DMS 273 (cell line): ENCODE measurements around the gene SACS.

Source experiments
- DNase-seq: peaks from one replicate; lab custom pipeline; 2025; ENCODE audit not compliant: unreplicated experiment; lab: John Stamatoyannopoulos, UW

The SACS gene

GRCh38 chr13:23365652-23366051 lies 67.8 kb downstream of the SACS start:
- no peak for DNase-seq

DNA sequence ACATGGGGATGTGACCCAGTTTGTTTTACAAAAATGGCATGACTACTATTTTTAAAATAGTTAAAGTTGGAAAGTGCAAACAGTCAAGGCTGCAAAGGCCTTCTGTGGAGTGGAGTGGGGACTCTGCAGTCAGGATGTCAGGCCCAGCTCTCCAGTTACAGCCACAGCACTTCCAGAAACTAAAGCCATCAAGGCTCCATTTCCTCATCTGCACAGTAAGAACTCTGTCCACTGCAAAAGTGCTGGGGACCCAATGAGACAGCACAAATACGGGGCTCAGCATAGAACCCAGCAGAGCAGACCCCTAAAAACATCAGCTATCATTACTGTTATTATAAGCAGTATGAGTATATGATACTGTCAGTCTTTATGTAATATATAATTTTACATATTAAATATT lies 73.6 kb downstream of the SACS start:
- no peak for DNase-seq

- DNase-seq = no peak
These were observed 76.2 kb downstream of the SACS start for GRCh38 chr13:23357349-23357748.

GRCh38 chr13:23356368-23356767 lies 77.1 kb downstream of the SACS start:
- DNase-seq = no peak

DNA sequence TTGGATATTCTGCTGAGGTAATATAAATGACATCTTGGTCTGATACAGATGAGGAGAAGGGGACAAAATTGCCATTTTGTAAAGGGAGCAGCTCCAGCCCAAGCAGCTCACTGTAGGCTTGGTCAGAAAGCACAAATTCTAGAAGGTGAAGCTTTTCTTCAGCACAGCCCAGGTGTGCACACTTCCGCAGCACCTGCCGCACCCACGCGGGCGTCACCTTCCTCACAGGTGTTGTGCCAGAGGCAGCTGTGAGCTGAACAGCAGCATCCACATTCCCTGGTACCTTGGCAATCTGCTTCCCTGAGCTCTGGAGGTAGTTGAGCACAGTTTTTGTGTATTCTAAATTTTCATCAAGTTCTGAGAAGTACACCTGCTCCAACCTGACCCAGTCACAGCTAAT lies 79.0 kb downstream of the SACS start:
- DNase-seq = no peak

DNA sequence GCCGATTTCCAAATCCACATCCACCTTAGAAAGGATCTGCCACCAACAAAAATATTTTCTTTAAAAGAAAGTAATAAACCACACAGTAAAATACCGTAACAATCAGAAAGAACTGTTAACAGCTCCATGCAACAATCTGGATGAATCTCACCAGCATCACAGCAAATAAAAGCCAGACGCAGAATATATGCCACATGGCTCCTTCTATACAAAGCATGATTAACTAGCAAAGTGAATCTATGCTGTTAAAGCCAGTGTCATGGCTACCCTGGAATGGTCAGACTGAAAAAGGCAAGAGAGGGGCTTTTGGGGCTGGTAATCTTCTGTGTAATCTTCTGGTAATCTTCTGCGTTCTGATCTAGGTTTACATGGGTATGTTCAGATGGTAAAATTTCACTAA lies 81.3 kb downstream of the SACS start:
- DNase-seq = no peak

GRCh38 chr13:23350009-23350408 lies 83.5 kb downstream of the SACS start:
- no peak for DNase-seq

DNA sequence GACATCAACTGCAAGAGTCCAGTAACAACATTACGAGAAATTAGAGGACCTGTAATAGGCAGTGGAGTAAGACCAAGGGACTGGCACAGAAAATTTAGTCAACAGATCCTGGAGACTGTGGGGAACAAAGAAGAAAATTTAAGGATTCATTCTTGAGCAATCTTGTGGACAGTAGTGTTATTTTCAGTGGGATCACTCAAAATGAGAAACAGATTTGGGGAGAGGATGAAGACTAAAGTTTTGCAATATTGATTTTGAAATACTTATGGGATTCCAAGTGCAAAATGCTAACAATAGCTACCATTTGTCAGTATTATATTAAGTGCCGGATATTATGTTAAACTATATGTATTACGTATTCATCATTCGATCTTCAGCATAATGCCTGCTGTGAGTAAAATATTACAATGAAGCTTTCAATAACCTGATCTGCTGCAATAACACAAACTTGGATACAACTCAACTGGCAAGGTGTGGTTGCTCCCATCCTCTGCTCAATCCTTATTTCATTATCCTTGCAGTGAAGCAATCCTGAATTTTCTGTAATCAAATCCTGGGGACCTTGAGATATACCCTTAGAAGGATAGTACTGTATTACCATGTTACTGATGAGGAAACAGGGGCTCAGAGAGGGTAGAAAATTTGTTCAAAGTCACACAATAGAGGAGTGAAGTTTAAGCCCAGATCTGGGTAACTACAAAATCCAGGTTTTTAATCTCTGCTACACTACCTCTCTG lies 84.2 kb downstream of the SACS start:
- no peak for DNase-seq

DNA sequence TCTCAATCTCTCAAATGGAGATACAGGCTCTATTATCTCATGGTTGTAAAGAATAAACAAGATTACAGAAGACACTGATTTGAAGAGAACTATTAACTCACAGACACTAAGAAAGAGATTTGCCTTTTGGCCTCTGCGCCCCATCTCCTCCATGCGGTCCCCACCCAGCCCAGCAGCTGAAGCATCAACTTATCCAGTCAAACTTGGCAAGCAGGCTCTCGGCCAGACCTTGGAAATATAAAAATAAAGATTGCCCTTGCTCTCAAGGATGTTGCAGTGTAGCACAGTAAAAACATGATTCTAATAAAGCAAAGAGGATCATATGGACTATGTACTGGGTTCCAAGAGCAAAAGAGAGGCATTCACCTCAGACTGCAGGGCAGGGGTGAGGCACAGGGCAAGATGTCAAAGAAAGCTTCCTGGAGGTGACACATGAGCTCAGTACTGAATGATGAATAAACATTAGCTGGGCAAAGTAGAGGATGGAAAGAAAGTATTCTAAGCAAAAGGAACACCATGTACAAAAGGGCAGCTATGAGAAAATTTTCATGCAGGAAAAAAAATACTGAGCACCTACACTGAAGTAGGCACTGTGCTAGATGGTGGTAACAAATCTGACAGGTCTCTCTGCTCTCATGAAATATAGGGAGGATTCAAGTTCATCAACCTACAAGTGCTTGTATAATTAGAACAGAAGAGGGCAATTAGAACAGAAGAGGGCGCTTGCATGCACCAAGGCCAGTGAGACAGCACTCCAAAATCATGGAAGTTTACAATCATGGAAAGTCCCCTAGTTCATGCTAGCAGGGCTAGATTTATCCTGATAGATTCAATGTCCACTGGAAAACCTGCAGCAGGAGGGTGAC lies 85.0 kb downstream of the SACS start:
- DNase-seq = no peak

DNA sequence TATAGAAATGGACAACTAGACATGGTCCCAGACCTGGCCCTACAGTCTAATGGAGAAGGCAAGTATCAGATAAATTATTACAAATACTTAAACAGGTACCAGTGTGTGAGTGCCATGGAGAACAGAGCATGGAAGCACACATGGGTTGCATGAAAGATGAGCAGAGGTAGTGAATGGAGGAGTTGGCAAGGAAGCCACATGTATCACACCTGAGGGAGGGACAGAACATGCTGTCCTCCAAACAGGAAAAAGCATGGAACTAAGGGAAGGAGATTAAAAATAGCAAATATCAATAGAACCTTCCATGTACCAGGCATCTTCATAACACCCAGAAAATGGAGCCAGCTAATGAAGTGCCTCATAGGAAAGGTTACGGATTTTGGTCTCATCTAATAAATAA lies 85.9 kb downstream of the SACS start:
- DNase-seq = no peak

GRCh38 chr13:23344931-23345595 lies 88.4 kb downstream of the SACS start:
- DNase-seq = no peak

GRCh38 chr13:23339225-23339624 lies 94.3 kb downstream of the SACS start:
- no peak for DNase-seq

- no peak for DNase-seq
These were observed 103.1 kb downstream of the SACS start for GRCh38 chr13:23330356-23330755.

DNA sequence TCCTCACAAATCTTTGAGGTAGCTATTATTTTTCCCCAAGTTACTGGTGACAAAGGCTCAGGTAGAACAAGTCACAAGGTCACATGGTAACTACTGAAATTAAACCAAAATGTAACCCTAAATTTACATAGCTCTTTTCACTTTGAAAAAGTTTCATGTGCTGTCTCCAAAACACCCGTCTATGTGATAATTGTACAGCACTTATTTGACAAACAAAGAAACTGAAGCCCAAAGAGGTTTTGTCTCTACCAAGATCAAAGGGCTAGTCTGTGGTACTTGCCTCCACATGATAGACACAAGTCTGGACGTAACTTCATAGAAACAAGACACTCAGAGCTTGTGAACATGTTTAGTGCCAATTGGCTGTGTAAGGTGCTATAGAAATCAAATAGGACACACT lies 108.3 kb downstream of the SACS start:
- DNase-seq = no peak

DNA sequence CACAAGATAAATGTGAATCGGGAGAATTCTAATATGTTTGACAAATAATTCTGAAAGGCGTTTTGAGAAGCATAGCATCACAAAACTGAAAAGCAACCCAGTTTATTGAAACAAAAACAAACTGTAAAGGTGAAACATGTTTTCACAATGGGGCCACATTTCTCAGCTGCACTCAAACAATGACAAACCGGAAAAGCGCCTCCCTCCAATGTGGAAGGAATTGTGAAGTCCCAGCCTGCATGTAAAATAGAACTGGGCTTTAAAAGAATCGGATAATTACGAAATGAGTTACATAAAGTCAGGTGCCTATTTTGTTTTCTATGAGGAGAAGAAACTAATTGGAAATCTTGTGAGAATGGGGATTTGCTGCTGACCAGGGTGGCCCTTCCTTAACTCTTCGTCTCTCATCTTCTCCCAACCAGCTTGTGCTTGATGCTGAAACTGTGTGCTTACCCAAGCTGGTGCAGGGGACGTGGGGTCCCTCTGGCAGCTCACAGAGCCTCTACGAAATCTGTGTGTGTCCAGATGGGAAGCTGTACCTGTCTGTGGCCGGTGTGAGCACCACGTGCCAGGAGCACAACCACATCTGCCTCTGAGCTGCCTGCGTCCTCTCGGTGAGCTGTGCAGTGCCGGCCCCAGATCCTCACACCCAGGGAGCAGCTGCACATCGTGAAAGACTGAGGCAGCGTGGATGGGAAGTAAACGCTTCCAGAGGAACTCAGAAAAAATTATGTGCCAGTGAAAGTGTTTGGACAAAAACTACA lies 109.4 kb downstream of the SACS start:
- DNase-seq = no peak

DNA sequence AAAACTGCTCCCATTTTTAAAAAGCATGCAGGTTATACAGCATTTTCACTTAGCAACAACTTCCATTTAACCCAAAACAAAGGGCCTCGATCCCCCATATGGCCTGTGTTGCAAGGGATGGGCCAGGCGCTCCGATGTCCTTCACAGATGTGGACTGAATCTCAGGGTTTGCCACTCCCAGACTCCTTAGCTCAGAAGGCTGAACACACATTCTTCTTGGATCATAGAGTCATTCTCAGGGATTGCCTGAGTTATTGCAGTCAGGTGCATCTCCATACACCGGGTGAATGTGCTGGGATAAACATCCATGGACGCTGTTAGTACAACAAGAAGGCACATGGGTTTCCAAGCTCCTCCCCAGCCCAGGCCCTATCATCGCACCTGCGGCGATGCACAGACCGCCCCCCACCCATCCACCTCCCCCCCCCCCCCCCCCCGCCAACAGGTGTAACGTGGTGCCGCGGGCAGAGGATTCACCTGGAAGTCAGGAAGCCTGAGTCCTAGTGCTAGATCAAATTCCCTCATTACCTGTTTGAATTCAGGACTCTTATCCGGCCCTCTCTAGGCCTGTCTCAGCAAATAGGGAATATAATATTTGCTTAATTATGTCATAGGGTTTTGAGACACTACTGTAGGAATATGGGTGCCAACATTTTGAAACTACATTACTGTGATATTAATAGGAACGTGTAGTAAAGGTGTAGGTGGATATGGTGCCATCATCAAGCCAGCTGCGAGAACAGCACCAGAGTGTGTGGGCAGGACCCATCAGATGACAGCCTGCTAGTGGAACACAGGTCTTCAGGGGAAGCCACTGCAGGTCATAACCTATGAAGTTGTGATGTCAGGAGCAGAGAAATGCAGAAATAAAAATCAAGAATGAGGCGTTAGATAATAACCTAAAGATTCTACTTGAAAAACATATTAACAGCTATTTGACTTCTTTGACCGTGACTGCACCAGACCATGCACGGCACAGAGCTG lies 110.9 kb downstream of the SACS start:
- no peak for DNase-seq

GRCh38 chr13:23321535-23322241 lies 111.8 kb downstream of the SACS start:
- no peak for DNase-seq

DNA sequence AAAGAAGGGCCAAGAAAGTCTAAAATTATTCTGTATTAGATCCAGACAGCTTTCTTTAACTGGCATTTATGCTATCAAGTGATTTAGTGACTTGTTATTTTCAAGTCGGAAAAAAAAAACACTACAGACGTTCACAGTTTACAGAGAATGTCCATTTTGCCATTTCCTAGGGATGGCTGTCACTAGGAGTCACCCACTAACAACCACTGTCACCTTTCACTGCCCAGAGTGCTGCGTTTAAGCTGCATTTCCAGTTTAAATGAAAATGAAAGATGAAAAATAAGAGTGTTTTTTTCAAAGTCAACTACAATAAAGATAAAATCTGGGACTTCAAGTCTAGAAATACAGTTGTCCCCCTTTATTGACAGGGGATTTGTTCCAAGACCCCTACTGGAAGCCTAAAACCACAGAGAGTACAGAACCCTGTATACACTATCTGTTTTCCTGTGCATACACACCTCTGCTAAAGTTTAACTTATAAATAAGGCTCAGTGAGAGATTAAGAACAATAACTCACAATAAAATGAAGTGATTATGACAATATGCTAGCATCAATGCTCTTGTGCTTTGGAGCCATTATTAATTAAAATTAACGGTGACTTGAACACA lies 112.5 kb downstream of the SACS start:
- DNase-seq = no peak

- no peak for DNase-seq
These were observed 113.6 kb downstream of the SACS start for GRCh38 chr13:23319883-23320224.
